ENCODE data around the gene LRP2.
A peak's percentile ranks its signal among the peaks of the same experiment; 100 is the strongest.

Gene LRP2

DNA sequence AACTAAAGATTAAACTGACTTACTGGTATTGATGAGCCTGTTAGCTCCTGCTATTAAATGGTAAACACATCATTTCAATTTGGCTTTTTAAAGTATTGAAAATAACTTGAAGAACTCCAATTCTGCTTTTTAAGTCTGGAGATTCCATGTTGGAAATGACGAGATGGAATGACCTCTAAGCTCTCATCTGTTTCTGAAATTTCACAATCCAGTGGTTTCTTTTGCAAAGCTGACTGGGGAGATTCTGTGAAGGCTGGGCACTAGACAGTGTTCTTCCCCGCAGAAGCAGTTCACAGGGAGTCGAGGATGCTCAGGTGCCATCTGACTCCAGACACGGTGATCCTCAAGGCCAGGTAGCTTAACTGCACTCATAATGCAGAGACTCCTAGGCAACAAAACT lies 248.3 kb downstream of the LRP2 start:
- DNase-seq, result no peak

DNA sequence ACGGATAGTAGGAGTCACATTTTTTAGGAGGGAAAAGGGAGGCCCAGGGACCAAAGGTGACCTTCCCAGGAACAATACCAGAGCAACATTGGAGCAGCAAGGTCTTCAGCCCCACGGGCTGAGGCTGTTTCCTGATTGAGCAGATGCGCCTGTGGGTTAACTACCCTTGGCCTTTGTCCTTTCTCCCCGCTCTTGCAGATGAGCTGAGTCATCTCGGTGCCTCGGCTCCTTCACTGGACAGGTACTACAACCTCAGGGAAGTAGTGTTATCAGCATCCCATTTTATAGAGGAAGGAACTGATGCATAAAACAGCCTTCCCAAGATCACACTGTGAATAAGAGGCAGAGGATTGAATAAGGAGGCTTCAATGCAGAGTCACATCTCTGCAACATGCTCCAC lies 249.5 kb downstream of the LRP2 start:
- DNase-seq, result no peak

DNA sequence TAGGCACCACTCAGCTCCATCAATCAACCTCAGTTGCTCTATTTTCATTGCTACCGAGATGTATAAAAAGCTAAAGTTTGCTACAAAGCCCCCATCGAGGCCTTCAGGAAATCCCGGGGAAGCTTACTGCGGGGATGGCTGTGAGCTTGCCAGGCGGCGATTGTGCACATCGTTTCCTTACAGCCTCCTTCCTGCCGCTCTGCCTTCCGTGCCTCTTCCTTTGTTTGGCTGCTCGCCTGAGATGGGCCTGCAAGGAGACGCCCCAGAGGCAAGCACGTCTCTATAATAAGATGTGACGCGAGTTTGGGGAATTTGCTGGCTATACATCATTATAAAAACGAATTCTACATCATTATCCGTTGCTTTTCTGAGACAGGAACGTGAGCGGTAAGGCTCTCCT lies 251.4 kb downstream of the LRP2 start:
- DNase-seq, result no peak

- DNase-seq, result no peak
These were observed 251.9 kb downstream of the LRP2 start for GRCh38 chr2:169110419-169110818.

- peak; percentile 79 to 81 for DNase-seq
These were observed 252.6 kb downstream of the LRP2 start for GRCh38 chr2:169109502-169110409.

GRCh38 chr2:169108099-169108884 lies 254.0 kb downstream of the LRP2 start:
- no peak for DNase-seq

- no peak for DNase-seq
These were observed 254.7 kb downstream of the LRP2 start for GRCh38 chr2:169107645-169108044.

- no peak for DNase-seq
These were observed 255.5 kb downstream of the LRP2 start for GRCh38 chr2:169106563-169107545.

DNA sequence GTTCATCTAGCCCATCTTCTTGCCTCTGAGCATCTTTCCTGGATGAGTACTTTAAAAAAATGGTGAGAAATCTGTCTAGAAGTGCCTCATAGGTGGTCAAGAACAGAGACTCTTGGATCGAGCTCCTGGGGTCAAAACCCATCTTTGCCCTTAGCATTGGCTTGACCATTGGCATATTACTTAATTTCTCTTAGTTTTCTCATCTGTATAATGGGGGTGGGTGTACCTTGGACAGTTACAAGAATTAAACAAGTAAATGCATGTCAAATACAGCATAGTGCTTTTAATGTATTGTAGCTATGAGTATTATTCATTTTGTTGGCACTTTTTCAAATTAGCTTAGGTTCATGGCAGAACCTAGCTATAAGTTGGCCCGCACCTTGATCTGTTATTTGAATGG lies 256.2 kb downstream of the LRP2 start:
- no peak for DNase-seq

GRCh38 chr2:169105476-169105875 lies 256.9 kb downstream of the LRP2 start:
- no peak for DNase-seq

- no peak for DNase-seq
These were observed 257.5 kb downstream of the LRP2 start for GRCh38 chr2:169104848-169105247.

- DNase-seq, result peak; percentile 53 to 59
These were observed 266.7 kb downstream of the LRP2 start for GRCh38 chr2:169095621-169096105.

- no peak for DNase-seq
These were observed 267.7 kb downstream of the LRP2 start for GRCh38 chr2:169094676-169095075.

DNA sequence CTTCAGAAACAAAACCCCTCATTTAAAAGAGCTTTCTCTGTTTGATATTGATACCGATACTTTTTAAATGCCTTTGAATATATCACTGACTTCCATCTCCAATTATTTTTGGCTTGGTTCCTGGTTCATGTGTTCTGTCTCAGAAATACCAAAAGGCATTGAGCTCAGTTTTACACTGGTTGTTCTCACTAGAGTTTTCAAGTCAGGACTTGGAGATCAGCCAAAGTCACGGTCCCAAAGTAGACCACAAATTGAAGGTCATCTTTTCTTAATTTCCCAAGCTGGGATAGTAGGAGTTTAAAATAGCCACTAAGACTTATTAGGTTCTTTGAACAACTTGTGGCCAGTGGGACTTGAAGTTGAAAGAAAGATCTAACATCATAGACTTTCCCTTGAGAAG lies 268.8 kb downstream of the LRP2 start:
- no peak for DNase-seq

GRCh38 chr2:169091761-169092519 lies 270.4 kb downstream of the LRP2 start:
- DNase-seq, result no peak

DNA sequence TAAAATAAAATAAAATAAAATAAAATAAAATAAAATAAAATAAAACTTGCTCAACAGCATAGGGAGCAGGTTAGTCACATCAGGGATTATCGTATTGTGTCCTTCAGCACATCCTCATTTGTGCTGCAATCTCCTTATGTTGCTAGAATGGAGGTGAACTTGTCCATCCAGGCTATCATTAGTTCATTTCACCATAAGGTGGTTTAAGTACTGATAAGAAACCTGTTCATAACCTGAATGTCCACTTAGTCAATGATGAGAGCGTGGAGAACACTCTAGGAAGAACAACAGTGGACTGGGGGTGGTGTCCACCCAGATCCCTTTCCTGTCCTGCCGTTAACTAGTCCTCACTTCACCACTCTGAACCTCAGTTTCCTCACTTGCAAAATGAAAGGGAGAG lies 271.1 kb downstream of the LRP2 start:
- DNase-seq, result no peak

DNA sequence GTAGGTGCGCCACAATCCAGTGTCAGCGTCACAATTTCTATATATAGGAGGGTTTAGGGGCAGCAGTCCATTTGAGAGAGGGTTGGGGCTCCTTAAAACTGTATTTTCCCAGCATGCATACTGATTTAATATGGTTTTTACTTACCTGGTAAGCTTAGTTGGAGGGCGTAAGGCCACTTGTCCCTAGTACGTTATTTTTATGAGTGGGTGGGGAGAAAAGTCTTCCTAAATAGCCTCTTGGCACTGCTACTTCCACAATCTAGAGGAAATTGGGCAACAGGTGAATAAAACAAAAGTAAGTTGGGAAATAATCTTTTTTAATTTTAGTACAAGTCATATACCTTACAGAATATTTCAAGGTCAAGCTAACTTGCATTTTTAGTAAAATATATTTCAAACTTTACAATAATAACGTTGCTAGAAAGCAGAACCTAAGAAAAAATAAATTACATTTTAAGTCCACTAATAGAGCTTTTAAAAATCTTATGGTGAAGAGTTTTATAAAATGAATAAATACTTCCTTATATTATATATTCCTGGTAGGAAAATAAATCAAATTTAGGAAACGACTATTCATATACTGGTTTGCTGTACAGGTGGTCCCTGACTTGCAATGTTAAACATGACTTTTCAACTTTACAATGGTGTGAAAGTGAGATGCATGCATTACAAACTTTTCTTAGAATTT lies 272.1 kb downstream of the LRP2 start:
- DNase-seq, result no peak

GRCh38 chr2:169089182-169089581 lies 273.2 kb downstream of the LRP2 start:
- no peak for DNase-seq

- no peak for DNase-seq
These were observed 274.5 kb downstream of the LRP2 start for GRCh38 chr2:169087757-169088379.

GRCh38 chr2:169086893-169087467 lies 275.4 kb downstream of the LRP2 start:
- DNase-seq, result no peak

Measured in activated T-cell treated with anti-CD3 and anti-CD28 coated beads, Interleukin-2, amount 50 U/mL, for 48 hours (primary cell).